OCI-LY1 (cell line): ENCODE measurements around the gene NBEA.

ENCODE experiments used
- H2AFZ ChIP-seq: fragments of 200-600 bp; sonication (generic), shearing (Covaris generic); 2 replicates; pipeline ENCODE4 v1.6.0; 2014; ENCODE audit warnings: antibody characterized with exemption, mild to moderate bottlenecking, low read length
- H3F3A ChIP-seq: fragments of 200-600 bp; sonication (generic), shearing (Covaris generic); 2 replicates; pipeline ENCODE4 v1.6.0; 2014; ENCODE audit warnings: mild to moderate bottlenecking, antibody characterized with exemption, low read length, moderate library complexity; ENCODE audit not compliant: insufficient read depth
- H3K27ac ChIP-seq: fragments of 200-600 bp; sonication (generic); 2 replicates; pipeline ENCODE4 v1.5.1; 2014; ENCODE audit warnings: low read length, mixed run types, mild to moderate bottlenecking, low read depth; ENCODE audit not compliant: poor library complexity, severe bottlenecking
- H3K27me3 ChIP-seq: fragments of 200-600 bp; sonication (generic); 2 replicates; pipeline ENCODE4 v1.6.0; 2014; ENCODE audit warnings: antibody characterized with exemption, mild to moderate bottlenecking, low read length, moderate library complexity; ENCODE audit not compliant: insufficient read depth
- H3K36me3 ChIP-seq: fragments of 200-600 bp; sonication (generic); 2 replicates; pipeline ENCODE4 v1.6.1; 2014; ENCODE audit warnings: mild to moderate bottlenecking, antibody characterized with exemption, low read length, moderate library complexity, mixed read lengths; ENCODE audit not compliant: insufficient read depth
- H3K4me1 ChIP-seq: fragments of 200-600 bp; sonication (generic); 2 replicates; pipeline ENCODE4 v1.5.1; 2014; ENCODE audit warnings: mild to moderate bottlenecking, low read length, moderate library complexity; ENCODE audit not compliant: insufficient read depth, severe bottlenecking
- H3K4me2 ChIP-seq: fragments of 200-600 bp; sonication (generic), shearing (Covaris generic); 2 replicates; pipeline ENCODE4 v1.6.1; 2014; ENCODE audit warnings: low read length
- H3K4me3 ChIP-seq: fragments of 200-600 bp; sonication (generic); 2 replicates; pipeline ENCODE4 v1.5.1; 2014; ENCODE audit warnings: low read length, low read depth, mild to moderate bottlenecking, mixed read lengths; ENCODE audit not compliant: poor library complexity, severe bottlenecking
- H3K79me2 ChIP-seq: fragments of 200-600 bp; shearing (Covaris generic); 2 replicates; pipeline ENCODE4 v1.6.1; 2016; ENCODE audit warnings: mixed run types, low read length, mixed read lengths; ENCODE audit not compliant: insufficient read depth
- H3K9ac ChIP-seq: fragments of 200-600 bp; sonication (generic), shearing (Covaris generic); 2 replicates; pipeline ENCODE4 v1.6.1; 2014; ENCODE audit warnings: mild to moderate bottlenecking, low read length, mixed read lengths
- H3K9me2 ChIP-seq: fragments of 200-600 bp; sonication (generic), shearing (Covaris generic); 2 replicates; pipeline ENCODE4 v1.6.1; 2014; ENCODE audit warnings: low read depth, mild to moderate bottlenecking, low read length, mixed read lengths
- H3K9me3 ChIP-seq: fragments of 200-600 bp; shearing (Covaris generic); 2 replicates; pipeline ENCODE4 v1.6.1; 2014; ENCODE audit warnings: low read length, mixed read lengths
- H4K20me1 ChIP-seq: fragments of 200-600 bp; sonication (generic), shearing (Covaris generic); 2 replicates; pipeline ENCODE4 v1.6.0; 2016; ENCODE audit warnings: mild to moderate bottlenecking, low read length; ENCODE audit not compliant: insufficient read depth
- EZH2 ChIP-seq: fragments of 200-600 bp; sonication (generic), shearing (Covaris generic); IDR thresholded peaks from 2 replicates; pipeline ENCODE4 v1.8.0; 2017; ENCODE audit warnings: borderline replicate concordance, mixed run types, mild to moderate bottlenecking, antibody characterized with exemption, low read length, moderate library complexity, mixed read lengths
- TF ChIP-seq, protein P1 (sequence below): fragments of 200-600 bp; sonication (generic), shearing (Covaris generic); IDR thresholded peaks from 2 replicates; pipeline ENCODE4 v1.5.1; 2017; ENCODE audit warnings: mild to moderate bottlenecking, antibody characterized with exemption, low read length, moderate library complexity, mixed read lengths

The NBEA gene

DNA sequence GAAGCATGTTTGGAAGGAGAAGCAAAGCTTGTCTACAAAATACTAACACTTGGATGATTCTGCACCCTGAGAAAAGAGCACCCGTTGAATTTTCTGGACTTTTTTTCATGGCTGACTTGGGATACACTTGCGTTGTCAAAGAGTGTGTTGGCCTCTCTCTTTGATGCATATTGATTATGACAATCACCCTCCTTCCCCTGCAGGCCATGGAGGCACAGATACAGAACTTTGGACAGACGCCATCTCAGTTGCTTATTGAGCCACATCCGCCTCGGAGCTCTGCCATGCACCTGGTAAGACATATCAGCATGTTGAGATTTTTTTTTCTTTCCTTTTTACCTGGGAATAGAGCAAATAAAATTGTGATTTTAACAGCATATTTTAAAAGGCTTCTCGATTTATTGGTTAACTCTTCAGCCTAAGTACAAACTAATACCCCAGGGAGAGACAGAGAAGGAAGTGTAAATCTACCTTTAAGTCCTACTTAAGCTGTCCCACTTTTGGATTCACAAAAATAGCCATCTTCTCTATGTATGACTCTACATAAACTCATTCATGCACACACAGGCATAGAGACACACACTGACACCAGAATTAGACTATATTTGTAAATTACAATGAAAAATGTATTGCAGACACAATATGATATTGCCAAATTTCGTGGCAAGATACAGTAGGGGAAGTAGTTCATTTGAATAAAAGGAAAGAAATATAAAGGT lies 704.1 kb downstream of the NBEA start:
- Histone ChIP-seq H3K4me2 (no peak overlapping the region), H3K4me1 (no peaks in the 10 kb centered on the region), H4K20me1 (no peaks in the 10 kb centered on the region), H3K9ac (no peak overlapping the region), H3K36me3 (no peaks in the 10 kb centered on the region), H3K27me3 (no peaks in the 10 kb centered on the region), H2AFZ (no peak overlapping the region), H3K27ac (no peak overlapping the region), H3K79me2 (no peaks in the 10 kb centered on the region), H3F3A (no peaks in the 10 kb centered on the region), H3K9me3 (no peaks in the 10 kb centered on the region), H3K4me3 (no peak overlapping the region), H3K9me2 (no peaks in the 10 kb centered on the region)
- no peak for TF ChIP-seq EZH2
- TF ChIP-seq, protein P1, sequence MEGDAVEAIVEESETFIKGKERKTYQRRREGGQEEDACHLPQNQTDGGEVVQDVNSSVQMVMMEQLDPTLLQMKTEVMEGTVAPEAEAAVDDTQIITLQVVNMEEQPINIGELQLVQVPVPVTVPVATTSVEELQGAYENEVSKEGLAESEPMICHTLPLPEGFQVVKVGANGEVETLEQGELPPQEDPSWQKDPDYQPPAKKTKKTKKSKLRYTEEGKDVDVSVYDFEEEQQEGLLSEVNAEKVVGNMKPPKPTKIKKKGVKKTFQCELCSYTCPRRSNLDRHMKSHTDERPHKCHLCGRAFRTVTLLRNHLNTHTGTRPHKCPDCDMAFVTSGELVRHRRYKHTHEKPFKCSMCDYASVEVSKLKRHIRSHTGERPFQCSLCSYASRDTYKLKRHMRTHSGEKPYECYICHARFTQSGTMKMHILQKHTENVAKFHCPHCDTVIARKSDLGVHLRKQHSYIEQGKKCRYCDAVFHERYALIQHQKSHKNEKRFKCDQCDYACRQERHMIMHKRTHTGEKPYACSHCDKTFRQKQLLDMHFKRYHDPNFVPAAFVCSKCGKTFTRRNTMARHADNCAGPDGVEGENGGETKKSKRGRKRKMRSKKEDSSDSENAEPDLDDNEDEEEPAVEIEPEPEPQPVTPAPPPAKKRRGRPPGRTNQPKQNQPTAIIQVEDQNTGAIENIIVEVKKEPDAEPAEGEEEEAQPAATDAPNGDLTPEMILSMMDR = no peak

DNA sequence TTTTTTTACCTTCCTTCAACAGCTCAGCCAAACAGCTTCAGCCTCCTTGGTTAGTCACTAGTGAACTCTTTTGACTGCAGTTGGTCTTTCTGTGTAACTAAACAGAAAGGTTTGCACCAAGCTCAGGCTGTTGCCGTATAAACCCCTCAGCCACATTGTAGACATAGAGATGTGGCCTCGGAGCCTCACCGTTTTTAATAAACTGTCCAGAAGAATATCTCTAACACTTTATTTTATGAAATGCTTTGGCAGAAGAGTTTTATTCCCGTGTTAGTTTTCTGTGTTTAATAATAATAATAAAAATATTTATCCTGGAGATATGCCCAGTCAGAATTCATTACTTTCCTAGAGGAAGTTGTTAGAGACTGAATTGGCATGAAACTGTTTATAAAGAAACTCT lies 706.1 kb downstream of the NBEA start:
- TF ChIP-seq, protein P1 = no peak
- TF ChIP-seq EZH2 = no peak
- Histone ChIP-seq H3K27ac (no peak overlapping the region), H3K27me3 (no peaks in the 10 kb centered on the region)

DNA sequence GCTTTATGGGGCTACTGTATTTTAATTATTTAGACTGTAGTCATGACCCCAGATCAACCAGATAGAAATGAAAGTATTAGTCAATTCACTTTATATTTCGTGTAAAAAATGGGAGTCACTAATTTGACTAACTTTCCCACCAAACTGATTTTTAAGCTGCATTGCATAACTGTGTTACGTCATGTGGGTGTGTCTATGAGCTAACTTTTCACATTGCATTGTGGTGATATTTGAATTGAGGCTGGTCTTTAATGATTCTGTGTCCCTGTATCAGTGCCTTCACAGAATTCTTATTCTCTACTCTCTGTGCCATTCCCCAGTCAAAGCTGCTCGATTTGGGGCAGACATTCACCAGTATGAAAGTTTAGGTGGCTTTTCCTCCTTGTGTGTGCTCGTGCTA lies 707.1 kb downstream of the NBEA start:
- no peak for TF ChIP-seq EZH2
- Histone ChIP-seq H3K9me2 (no peaks in the 10 kb centered on the region), H3K9ac (no peak overlapping the region), H4K20me1 (no peaks in the 10 kb centered on the region), H3K79me2 (no peaks in the 10 kb centered on the region), H3K4me3 (no peak overlapping the region), H2AFZ (no peak overlapping the region), H3K27me3 (no peaks in the 10 kb centered on the region), H3K36me3 (no peaks in the 10 kb centered on the region), H3K4me2 (no peak overlapping the region), H3K27ac (no peak overlapping the region), H3F3A (no peaks in the 10 kb centered on the region), H3K9me3 (no peaks in the 10 kb centered on the region), H3K4me1 (no peaks in the 10 kb centered on the region)

More for the DNA sequence above, 706.1 kb downstream of the NBEA start:
- H3K9me3 ChIP-seq = no peaks in the 10 kb centered on the region
- H4K20me1 ChIP-seq = no peaks in the 10 kb centered on the region
- no peak overlapping the region for H2AFZ ChIP-seq
- no peaks in the 10 kb centered on the region for H3K36me3 ChIP-seq
- no peaks in the 10 kb centered on the region for H3K4me1 ChIP-seq
- no peak overlapping the region for H3K4me2 ChIP-seq
- H3F3A ChIP-seq = no peaks in the 10 kb centered on the region
- no peak overlapping the region for H3K9ac ChIP-seq
- H3K4me3 ChIP-seq = no peak overlapping the region
- no peaks in the 10 kb centered on the region for H3K9me2 ChIP-seq
- H3K79me2 ChIP-seq = no peaks in the 10 kb centered on the region

DNA sequence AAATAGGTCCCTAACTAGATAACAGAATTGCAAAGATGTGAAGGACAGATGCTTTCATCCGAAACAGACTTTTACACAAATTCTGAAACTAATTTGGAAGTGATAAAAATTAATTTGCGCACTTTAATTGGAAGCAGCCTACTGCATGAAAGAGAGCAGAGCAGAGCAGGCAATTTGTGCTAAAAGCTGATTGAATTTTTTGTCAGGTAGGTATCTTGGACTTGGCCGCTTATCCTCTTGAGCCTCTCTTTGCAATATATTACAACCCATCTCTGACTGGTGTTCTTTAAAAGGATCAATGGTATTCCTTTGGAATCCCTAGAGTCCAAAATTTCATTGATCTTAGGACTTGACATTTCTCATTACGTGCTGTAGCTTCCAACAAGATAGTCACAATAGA lies 717.7 kb downstream of the NBEA start:
- no peaks in the 10 kb centered on the region for H3K4me1 ChIP-seq
- H3K4me2 ChIP-seq = no peak overlapping the region
- no peaks in the 10 kb centered on the region for H3K27me3 ChIP-seq
- TF ChIP-seq EZH2 = no peak
- TF ChIP-seq, protein P1 = no peak
- no peaks in the 10 kb centered on the region for H3K36me3 ChIP-seq
- no peak overlapping the region for H3K9ac ChIP-seq
- H3F3A ChIP-seq = no peaks in the 10 kb centered on the region
- H3K9me3 ChIP-seq = no peaks in the 10 kb centered on the region
- H3K9me2 ChIP-seq = no peaks in the 10 kb centered on the region
- H3K4me3 ChIP-seq = no peak overlapping the region
- no peaks in the 10 kb centered on the region for H3K79me2 ChIP-seq
- H2AFZ ChIP-seq = no peak overlapping the region
- no peaks in the 10 kb centered on the region for H4K20me1 ChIP-seq
- H3K27ac ChIP-seq = no peak overlapping the region
